Stimulated activated CD4-positive, alpha-beta T cell treated with anti-CD3 and anti-CD28 coated beads, Interleukin-1b, Interleukin-23, amount 100 ng/mL, for 4 hours (primary cell): ENCODE measurements around the gene SNRPB.

Experiments used
- DNase-seq, 2 donors: peaks; one replicate each; pipeline ENCODE4 v3.0.0-alpha.2; 2020; ENCODE audit warnings: low read depth in 2 of 2

Gene SNRPB

GRCh38 chr20:2429051-2429450 lies 41.5 kb downstream of the SNRPB start:
- DNase-seq: no peak

GRCh38 chr20:2421247-2421646 lies 49.3 kb downstream of the SNRPB start:
- DNase-seq: no peak

- no peak for DNase-seq
Measured at GRCh38 chr20:2420510-2420909, 50.1 kb downstream of the SNRPB start.

DNA sequence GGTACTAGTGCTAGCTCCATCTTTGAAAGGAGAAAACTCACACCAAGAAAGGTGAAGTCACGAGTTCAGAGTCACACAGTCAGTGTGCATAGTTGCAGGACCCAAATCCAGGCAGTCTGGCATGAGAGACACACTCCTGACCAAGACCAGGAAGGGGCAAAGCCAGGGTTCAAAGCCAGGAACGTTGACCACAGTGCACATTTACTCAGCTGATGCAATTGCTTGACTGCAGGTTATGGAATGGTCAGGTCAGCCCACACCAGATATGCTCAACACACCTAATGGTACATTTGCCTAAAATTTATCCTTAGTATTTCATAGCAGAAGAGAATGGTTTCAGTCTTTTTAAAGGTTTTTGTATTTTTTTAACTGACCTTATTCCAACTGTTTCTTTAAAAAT lies 52.2 kb downstream of the SNRPB start:
- DNase-seq: no peak

DNA sequence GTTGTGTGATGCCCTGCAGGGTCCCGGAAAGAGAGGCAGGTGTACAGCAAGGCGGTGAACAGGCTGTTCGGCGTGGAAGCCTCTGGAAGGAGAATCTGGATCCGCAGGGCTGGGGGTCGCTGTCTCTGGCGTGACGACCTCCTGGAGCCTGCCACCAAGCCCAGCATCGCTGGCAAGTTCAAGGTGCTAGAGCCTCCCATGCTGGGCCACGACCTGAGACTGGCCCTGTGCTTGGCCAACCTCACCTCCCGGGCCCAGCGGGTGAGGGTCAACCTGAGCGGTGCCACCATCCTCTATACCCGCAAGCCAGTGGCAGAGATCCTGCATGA lies 53.4 kb downstream of the SNRPB start:
- no peak for DNase-seq

- no peak for DNase-seq
Measured at GRCh38 chr20:2416541-2417212, 53.9 kb downstream of the SNRPB start.
